Large intestine (tissue), 3 donors: ENCODE data around the gene AVL9. TPM values are rescaled to one million over a fixed set of nuclear protein-coding genes. Genes with fewer than 3 reads are reported as not detected.

Experiments used
- DNase-seq, 2 donors: peaks; one replicate each; pipeline versions ENCODE4 v3.0.0 to v3.0.0-alpha.2; 2013
- H3K27ac ChIP-seq: one replicate; pipeline ENCODE4 v1.5.1; 2013; ENCODE audit warnings: low read length
- H3K27me3 ChIP-seq: 2 replicates; pipeline ENCODE4 v1.6.1; 2013; ENCODE audit warnings: low read length; ENCODE audit not compliant: control insufficient read depth, insufficient read depth
- H3K36me3 ChIP-seq: 2 replicates; pipeline ENCODE4 v1.6.1; 2013; ENCODE audit warnings: low read length; ENCODE audit not compliant: control insufficient read depth, insufficient read depth
- H3K4me1 ChIP-seq: one replicate; pipeline ENCODE4 v1.6.1; 2013; ENCODE audit warnings: low read length; ENCODE audit not compliant: control insufficient read depth, insufficient read depth
- H3K4me3 ChIP-seq: one replicate; pipeline ENCODE4 v1.5.1; 2013; ENCODE audit warnings: low read length
- H3K9me3 ChIP-seq: one replicate; pipeline ENCODE4 v1.6.1; 2013; ENCODE audit warnings: mild to moderate bottlenecking, low read depth, low read length, moderate library complexity; ENCODE audit not compliant: control insufficient read depth
- WGBS: methylation state at CpG from one replicate; pipeline ENCODE4 v1.1.5; 2013; ENCODE audit warnings: low lambda C conversion rate; ENCODE audit not compliant: insufficient coverage; 5-methylcytosine and 5-hydroxymethylcytosine counted together
- polyA plus RNA-seq: library from polyadenylated mRNA; unstranded; fragments of 120-200 nt; gene quantifications from one replicate; pipeline ENCODE4 v1.2.1, GENCODE V29; 2013

AVL9 gene
- polyA plus RNA-seq, 1 donor: 39.9 TPM

- H3K4me1 ChIP-seq: peaks cover 10% of the 10 kb centered on the region
- 100% methylated on average over 1 of the region's 4 CpGs for WGBS
- H3K36me3 ChIP-seq: peaks cover 3% of the 10 kb centered on the region
- H3K27me3 ChIP-seq: no peaks in the 10 kb centered on the region
- DNase-seq: no peak
- no peaks in the 10 kb centered on the region for H3K9me3 ChIP-seq
- no peak overlapping the region for H3K4me3 ChIP-seq
- H3K27ac ChIP-seq: no peak overlapping the region
Measured at GRCh38 chr7:32511791-32512190, 16.5 kb downstream of the AVL9 start.

GRCh38 chr7:32513210-32513609 is 17.9 kb downstream of the AVL9 start:
- peaks cover 21% of the 10 kb centered on the region for H3K4me1 ChIP-seq

GRCh38 chr7:32515890-32516550 is 20.7 kb downstream of the AVL9 start:
- H3K9me3 ChIP-seq: peaks cover 8% of the 10 kb centered on the region
- WGBS: 33% methylated on average over 1 of the region's 3 CpGs
- peaks cover 21% of the 10 kb centered on the region for H3K4me1 ChIP-seq
- H3K36me3 ChIP-seq: peaks cover 3% of the 10 kb centered on the region
- H3K27me3 ChIP-seq: no peaks in the 10 kb centered on the region
- DNase-seq: peak; percentile 62 to 87
- peak overlapping the region; percentile 26 for H3K4me3 ChIP-seq
- H3K27ac ChIP-seq: peak overlapping the region; percentile 99

More at GRCh38 chr7:32513210-32513609, 17.9 kb downstream of the AVL9 start:
- Histone ChIP-seq H3K9me3 (no peaks in the 10 kb centered on the region), H3K4me3 (no peak overlapping the region), H3K36me3 (peaks cover 3% of the 10 kb centered on the region), H3K27me3 (no peaks in the 10 kb centered on the region), H3K27ac (no peak overlapping the region)
- 100% methylated on average over 1 of the region's 1 CpG for WGBS
- DNase-seq: no peak

- Histone ChIP-seq H3K4me3 (peak overlapping the region; percentile 26), H3K9me3 (peaks cover 8% of the 10 kb centered on the region), H3K36me3 (peaks cover 5% of the 10 kb centered on the region), H3K27me3 (no peaks in the 10 kb centered on the region), H3K4me1 (peaks cover 21% of the 10 kb centered on the region), H3K27ac (peak overlapping the region; percentile 99)
- no CpG with 5 or more reads among the region's 3 CpGs for whole genome bisulfite sequencing
- DNase-seq: peak; percentile 64 to 89
Measured at GRCh38 chr7:32516551-32517100, 21.3 kb downstream of the AVL9 start.

- Histone ChIP-seq H3K27me3 (no peaks in the 10 kb centered on the region), H3K4me1 (peaks cover 21% of the 10 kb centered on the region), H3K4me3 (no peak overlapping the region), H3K36me3 (peaks cover 5% of the 10 kb centered on the region), H3K9me3 (peaks cover 8% of the 10 kb centered on the region), H3K27ac (no peak overlapping the region)
- no peak for DNase-seq
- no CpG with 5 or more reads among the region's 2 CpGs for WGBS
Measured at GRCh38 chr7:32518534-32519140, 23.3 kb downstream of the AVL9 start.

GRCh38 chr7:32519763-32520162 is 24.5 kb downstream of the AVL9 start:
- no peak for DNase-seq
- WGBS: no CpG with 5 or more reads among the region's 2 CpGs

GRCh38 chr7:32522746-32523530 is 27.6 kb downstream of the AVL9 start:
- DNase-seq: no peak
- WGBS: 100% methylated on average over 1 of the region's 6 CpGs
- no peak overlapping the region for H3K4me3 ChIP-seq
- no peak overlapping the region for H3K27ac ChIP-seq
- H3K36me3 ChIP-seq: peaks cover 2% of the 10 kb centered on the region
- H3K9me3 ChIP-seq: peaks cover 8% of the 10 kb centered on the region
- H3K27me3 ChIP-seq: no peaks in the 10 kb centered on the region
- peaks cover 2% of the 10 kb centered on the region for H3K4me1 ChIP-seq

More at GRCh38 chr7:32519763-32520162, 24.5 kb downstream of the AVL9 start:
- H3K36me3 ChIP-seq: peaks cover 5% of the 10 kb centered on the region
- H3K9me3 ChIP-seq: peaks cover 8% of the 10 kb centered on the region
- H3K4me3 ChIP-seq: no peak overlapping the region
- H3K27me3 ChIP-seq: no peaks in the 10 kb centered on the region
- H3K4me1 ChIP-seq: peaks cover 21% of the 10 kb centered on the region
- H3K27ac ChIP-seq: no peak overlapping the region

- no peak overlapping the region for H3K4me3 ChIP-seq
- no peaks in the 10 kb centered on the region for H3K27me3 ChIP-seq
- H3K4me1 ChIP-seq: no peaks in the 10 kb centered on the region
Measured at GRCh38 chr7:32524631-32525030, 29.3 kb downstream of the AVL9 start.

GRCh38 chr7:32525839-32526238 is 30.6 kb downstream of the AVL9 start:
- Histone ChIP-seq H3K9me3 (no peaks in the 10 kb centered on the region), H3K4me1 (no peaks in the 10 kb centered on the region), H3K27me3 (no peaks in the 10 kb centered on the region), H3K4me3 (no peak overlapping the region), H3K27ac (no peak overlapping the region), H3K36me3 (peaks cover 2% of the 10 kb centered on the region)
- no peak for DNase-seq
- WGBS: no CpG with 5 or more reads among the region's 4 CpGs

More at GRCh38 chr7:32524631-32525030, 29.3 kb downstream of the AVL9 start:
- Histone ChIP-seq H3K27ac (no peak overlapping the region), H3K36me3 (peaks cover 2% of the 10 kb centered on the region), H3K9me3 (peaks cover 3% of the 10 kb centered on the region)
- DNase-seq: no peak

- no CpG with 5 or more reads among the region's 13 CpGs for WGBS
Measured at GRCh38 chr7:32531402-32531801, 36.1 kb downstream of the AVL9 start.

More at GRCh38 chr7:32531402-32531801, 36.1 kb downstream of the AVL9 start:
- Histone ChIP-seq H3K9me3 (no peaks in the 10 kb centered on the region), H3K4me3 (no peak overlapping the region), H3K4me1 (no peaks in the 10 kb centered on the region), H3K27me3 (no peaks in the 10 kb centered on the region), H3K36me3 (peaks cover 7% of the 10 kb centered on the region), H3K27ac (no peak overlapping the region)
- no peak for DNase-seq
